GM12801 (cell line): Measurements from ENCODE around the gene ABCA13.

ENCODE experiments used
- CTCF ChIP-seq: IDR thresholded peaks from one replicate; pipeline ENCODE4 v1.5.1; 2011; ENCODE audit warnings: control low read depth; ENCODE audit not compliant: insufficient read length; ENCODE audit errors: extremely low read depth

ABCA13 gene

DNA sequence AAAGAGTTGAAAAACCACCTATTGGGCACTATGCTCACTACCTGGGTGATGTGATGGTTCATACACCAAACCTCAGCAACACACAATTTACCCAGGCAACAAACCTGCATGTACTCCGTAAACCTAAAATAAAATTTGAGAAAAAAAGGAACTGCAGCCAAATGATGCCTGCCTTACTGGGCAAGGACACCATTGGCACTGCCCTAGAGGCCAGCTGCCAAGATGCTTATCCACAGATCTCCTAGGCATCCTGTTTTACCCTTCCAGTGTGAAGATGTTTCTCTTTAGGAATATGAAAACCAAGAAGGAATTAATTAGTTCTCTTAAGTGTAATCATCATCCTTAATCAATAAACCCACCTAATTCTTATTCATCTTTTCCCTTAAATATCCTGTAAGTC is 133.4 kb downstream of the ABCA13 start:
- TF ChIP-seq CTCF, result no peak

- TF ChIP-seq CTCF, result no peak
Observed at GRCh38 chr7:48305661-48306060, 134.4 kb downstream of the ABCA13 start.

DNA sequence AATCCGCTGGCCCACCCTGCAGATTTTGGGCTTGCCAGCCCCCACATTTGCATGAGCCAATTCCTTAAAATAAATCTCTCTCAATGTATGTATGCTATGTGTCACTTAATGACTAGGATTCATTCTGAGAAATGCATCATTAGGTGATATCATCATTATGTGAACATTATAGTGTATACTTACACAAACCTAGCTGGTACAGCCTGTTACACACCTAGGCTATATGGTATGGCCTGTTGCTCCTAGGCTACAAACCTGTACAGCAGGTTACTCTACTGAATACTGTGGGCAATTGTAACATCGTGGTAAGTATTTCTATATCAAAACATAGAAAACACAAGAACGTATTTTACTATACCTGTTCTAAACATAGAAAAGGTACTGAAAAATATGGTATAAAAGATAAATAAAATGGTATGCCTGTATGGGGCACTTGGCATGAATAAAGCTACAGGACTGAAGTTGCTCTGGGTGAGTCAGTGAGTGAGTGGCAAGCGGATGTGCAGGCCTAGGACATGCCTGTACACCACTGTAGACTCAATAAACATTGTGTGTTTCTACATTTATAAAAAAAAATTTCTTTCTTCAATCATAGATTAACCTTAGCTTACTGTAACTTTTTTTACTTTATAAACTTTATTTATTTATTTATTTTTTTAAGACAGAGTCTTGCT is 135.9 kb downstream of the ABCA13 start:
- TF ChIP-seq CTCF, result no peak

DNA sequence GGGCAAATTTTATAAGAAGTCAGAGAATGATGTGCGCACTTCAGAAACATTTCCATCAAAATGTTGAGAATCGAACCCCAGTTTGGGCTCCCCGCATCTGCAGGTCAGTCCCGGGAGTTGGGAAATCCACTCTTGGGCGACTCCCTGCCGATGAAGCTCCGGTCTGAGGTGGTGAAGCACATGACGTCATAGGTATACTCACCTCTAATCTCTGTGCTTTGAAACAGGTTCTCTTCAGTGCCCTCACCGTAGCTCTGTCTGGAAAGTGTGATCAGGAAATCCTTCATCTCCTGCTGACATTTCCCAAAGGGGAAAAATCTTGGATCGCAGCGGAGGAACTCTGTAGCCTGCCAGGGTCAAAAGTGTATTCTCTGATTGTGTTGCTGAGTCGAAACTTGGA is 138.5 kb downstream of the ABCA13 start:
- no peak for TF ChIP-seq CTCF

GRCh38 chr7:48311464-48312100 is 140.3 kb downstream of the ABCA13 start:
- TF ChIP-seq CTCF, result no peak

DNA sequence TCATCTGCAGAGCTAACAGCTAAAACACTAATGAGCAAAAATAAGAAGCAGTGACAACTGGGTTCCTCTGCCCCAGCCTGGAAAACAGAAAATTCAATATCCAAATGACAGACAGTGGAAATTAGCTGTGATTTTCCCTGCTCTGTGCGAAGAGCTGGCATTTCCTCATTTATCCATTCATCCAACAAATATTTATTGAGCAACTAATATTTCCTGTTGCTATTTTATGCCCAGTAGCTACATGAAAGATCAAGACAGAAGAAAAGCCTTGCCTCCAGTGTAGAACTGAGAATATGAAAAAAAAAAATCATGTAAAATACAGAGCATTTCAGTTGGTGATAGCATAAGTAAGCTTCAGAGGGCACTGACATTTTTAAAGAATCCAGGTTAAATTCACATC is 140.9 kb downstream of the ABCA13 start:
- TF ChIP-seq CTCF, result no peak

- TF ChIP-seq CTCF, result no peak
Observed at GRCh38 chr7:48316768-48317167, 145.5 kb downstream of the ABCA13 start.
